ENCODE measurements around the gene TRMT2A. TPM values are rescaled to one million over a fixed set of nuclear protein-coding genes. Genes with fewer than 3 reads are reported as not detected.

Gene TRMT2A
- total and polyA plus RNA-seq, 10 of the 15 experiments (the other 5 are each of a cell fraction or from before 2014, with no cell fraction given), result 0.29 to 97.0 (median 57.9) TPM

DNA sequence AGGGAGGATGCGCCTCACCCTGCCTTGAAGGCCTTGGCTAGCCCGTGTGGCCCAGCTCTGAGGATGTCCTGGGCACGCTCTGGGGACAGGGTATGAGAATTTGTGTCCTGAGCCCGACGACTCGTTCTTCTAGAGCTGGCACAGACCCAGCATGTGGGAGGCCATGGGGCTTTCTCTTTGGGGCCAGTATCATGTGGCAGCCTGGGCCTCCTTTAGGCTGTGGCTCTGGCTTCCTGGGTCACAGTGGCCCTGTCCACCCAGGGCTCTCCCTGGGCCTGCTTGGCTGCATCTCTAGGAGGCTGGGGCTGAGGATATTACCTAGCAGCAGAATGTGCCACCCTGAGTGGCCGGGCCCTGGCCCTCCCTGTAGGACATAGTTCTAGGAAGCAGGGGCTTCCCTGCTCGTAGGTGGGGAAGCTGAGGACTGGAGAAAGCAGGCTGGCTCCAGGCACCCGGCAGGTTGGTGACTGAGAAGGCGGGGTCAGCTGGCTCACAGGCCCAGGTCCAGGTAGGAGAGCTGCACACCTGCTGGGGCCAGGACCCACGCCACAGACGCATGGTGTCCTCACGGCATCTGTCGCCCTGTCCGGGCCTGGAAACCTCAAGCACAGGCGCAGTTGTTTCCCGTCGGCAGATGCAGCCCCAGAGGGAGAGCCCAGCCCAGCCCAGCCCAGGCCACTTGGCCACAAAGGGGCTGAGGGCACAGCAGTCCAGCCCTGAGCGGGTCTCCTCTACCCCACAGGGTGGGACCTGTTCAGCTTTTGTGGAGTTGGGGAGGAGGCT lies 27.0 kb upstream of the TRMT2A start (continued):
- TF ChIP-seq SUPT20H (IDR thresholded peaks at IDR 0.05; ENCODE audit: borderline replicate concordance, control insufficient read depth, low read depth, low read length) (no peak), LARP7 (IDR thresholded peaks at IDR 0.05) (no peak), SIN3A (IDR thresholded peaks at IDR 0.05; ENCODE audit: low read depth, low read length) (no peak), BCL11A (IDR thresholded peaks at IDR 0.05; ENCODE audit: low read depth, low read length) (no peak)
- TF ChIP-seq, protein P1, sequence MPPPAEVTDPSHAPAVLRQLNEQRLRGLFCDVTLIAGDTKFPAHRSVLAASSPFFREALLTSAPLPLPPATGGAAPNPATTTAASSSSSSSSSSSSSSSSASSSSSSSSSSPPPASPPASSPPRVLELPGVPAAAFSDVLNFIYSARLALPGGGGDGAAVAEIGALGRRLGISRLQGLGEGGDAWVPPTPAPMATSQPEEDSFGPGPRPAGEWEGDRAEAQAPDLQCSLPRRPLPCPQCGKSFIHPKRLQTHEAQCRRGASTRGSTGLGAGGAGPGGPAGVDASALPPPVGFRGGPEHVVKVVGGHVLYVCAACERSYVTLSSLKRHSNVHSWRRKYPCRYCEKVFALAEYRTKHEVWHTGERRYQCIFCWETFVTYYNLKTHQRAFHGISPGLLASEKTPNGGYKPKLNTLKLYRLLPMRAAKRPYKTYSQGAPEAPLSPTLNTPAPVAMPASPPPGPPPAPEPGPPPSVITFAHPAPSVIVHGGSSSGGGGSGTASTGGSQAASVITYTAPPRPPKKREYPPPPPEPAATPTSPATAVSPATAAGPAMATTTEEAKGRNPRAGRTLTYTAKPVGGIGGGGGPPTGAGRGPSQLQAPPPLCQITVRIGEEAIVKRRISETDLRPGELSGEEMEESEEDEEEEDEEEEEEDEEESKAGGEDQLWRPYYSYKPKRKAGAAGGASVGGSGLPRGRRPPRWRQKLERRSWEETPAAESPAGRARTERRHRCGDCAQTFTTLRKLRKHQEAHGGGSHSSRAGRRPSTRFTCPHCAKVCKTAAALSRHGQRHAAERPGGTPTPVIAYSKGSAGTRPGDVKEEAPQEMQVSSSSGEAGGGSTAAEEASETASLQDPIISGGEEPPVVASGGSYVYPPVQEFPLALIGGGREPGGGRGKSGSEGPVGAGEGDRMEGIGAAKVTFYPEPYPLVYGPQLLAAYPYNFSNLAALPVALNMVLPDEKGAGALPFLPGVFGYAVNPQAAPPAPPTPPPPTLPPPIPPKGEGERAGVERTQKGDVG (CRISPR knock-in tag; IDR thresholded peaks at IDR 0.05), result no peak
- TF ChIP-seq, protein P2, sequence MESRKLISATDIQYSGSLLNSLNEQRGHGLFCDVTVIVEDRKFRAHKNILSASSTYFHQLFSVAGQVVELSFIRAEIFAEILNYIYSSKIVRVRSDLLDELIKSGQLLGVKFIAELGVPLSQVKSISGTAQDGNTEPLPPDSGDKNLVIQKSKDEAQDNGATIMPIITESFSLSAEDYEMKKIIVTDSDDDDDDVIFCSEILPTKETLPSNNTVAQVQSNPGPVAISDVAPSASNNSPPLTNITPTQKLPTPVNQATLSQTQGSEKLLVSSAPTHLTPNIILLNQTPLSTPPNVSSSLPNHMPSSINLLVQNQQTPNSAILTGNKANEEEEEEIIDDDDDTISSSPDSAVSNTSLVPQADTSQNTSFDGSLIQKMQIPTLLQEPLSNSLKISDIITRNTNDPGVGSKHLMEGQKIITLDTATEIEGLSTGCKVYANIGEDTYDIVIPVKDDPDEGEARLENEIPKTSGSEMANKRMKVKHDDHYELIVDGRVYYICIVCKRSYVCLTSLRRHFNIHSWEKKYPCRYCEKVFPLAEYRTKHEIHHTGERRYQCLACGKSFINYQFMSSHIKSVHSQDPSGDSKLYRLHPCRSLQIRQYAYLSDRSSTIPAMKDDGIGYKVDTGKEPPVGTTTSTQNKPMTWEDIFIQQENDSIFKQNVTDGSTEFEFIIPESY (IDR thresholded peaks at IDR 0.05), result no peak
- TF ChIP-seq, protein P3, sequence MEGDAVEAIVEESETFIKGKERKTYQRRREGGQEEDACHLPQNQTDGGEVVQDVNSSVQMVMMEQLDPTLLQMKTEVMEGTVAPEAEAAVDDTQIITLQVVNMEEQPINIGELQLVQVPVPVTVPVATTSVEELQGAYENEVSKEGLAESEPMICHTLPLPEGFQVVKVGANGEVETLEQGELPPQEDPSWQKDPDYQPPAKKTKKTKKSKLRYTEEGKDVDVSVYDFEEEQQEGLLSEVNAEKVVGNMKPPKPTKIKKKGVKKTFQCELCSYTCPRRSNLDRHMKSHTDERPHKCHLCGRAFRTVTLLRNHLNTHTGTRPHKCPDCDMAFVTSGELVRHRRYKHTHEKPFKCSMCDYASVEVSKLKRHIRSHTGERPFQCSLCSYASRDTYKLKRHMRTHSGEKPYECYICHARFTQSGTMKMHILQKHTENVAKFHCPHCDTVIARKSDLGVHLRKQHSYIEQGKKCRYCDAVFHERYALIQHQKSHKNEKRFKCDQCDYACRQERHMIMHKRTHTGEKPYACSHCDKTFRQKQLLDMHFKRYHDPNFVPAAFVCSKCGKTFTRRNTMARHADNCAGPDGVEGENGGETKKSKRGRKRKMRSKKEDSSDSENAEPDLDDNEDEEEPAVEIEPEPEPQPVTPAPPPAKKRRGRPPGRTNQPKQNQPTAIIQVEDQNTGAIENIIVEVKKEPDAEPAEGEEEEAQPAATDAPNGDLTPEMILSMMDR (IDR thresholded peaks at IDR 0.05 in 2 of 3, conservative IDR thresholded peaks at IDR 0.05 in 1 of 3; ENCODE audit: control insufficient read depth in 2 of 3, extremely low read depth in 1 of 3, insufficient read depth in 1 of 3, low read depth in 3 of 3, low read length in 3 of 3), result no peak

Measured in GM12878 (cell line).